Endothelial cell of umbilical vein (primary cell): ENCODE measurements around the gene CACNA1C.

Experiments
- EZH2 ChIP-seq: IDR thresholded peaks from 2 replicates; pipeline ENCODE4 v1.6.1; 2012; ENCODE audit warnings: borderline replicate concordance, low read depth, mild to moderate bottlenecking, moderate library complexity, low read length, inconsistent platforms; ENCODE audit not compliant: severe bottlenecking
- FOS ChIP-seq: IDR thresholded peaks from 2 replicates; pipeline ENCODE4 v1.6.1; 2011; ENCODE audit warnings: mild to moderate bottlenecking, low read length, moderate library complexity, borderline replicate concordance; ENCODE audit not compliant: insufficient read depth
- POLR2A ChIP-seq: IDR thresholded peaks from 2 replicates; pipeline ENCODE4 v1.6.1; 2012; ENCODE audit warnings: low read depth, mild to moderate bottlenecking, control low read depth, low read length
- POLR2AphosphoS5 ChIP-seq: IDR thresholded peaks from 2 replicates; pipeline ENCODE4 v1.6.1; 2012; ENCODE audit warnings: low read depth, mild to moderate bottlenecking, control low read depth, low read length, moderate library complexity; ENCODE audit not compliant: insufficient read depth
- TF ChIP-seq, protein P1 (sequence below), 2 donors: IDR thresholded peaks; 1 replicate in 1 of 2; 2 replicates in 1 of 2; pipeline ENCODE4 v1.5.1; 2011; ENCODE audit warnings: low read length in 2 of 2, mild to moderate bottlenecking in 2 of 2, moderate library complexity in 2 of 2, control low read depth in 1 of 2, inconsistent platforms in 1 of 2, low read depth in 1 of 2; ENCODE audit not compliant: insufficient read depth in 1 of 2; ENCODE audit errors: extremely low read depth in 1 of 2

GRCh38 chr12:2456813-2457186 lies 404.0 kb downstream of the CACNA1C start:
- no peak for TF ChIP-seq POLR2A
- TF ChIP-seq, protein P1, sequence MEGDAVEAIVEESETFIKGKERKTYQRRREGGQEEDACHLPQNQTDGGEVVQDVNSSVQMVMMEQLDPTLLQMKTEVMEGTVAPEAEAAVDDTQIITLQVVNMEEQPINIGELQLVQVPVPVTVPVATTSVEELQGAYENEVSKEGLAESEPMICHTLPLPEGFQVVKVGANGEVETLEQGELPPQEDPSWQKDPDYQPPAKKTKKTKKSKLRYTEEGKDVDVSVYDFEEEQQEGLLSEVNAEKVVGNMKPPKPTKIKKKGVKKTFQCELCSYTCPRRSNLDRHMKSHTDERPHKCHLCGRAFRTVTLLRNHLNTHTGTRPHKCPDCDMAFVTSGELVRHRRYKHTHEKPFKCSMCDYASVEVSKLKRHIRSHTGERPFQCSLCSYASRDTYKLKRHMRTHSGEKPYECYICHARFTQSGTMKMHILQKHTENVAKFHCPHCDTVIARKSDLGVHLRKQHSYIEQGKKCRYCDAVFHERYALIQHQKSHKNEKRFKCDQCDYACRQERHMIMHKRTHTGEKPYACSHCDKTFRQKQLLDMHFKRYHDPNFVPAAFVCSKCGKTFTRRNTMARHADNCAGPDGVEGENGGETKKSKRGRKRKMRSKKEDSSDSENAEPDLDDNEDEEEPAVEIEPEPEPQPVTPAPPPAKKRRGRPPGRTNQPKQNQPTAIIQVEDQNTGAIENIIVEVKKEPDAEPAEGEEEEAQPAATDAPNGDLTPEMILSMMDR (IDR thresholded peaks at IDR 0.05; ENCODE audit: extremely low read depth in 1 of 2, insufficient read depth in 1 of 2, low read depth in 1 of 2, low read length in 2 of 2), result no peak
- no peak for TF ChIP-seq POLR2AphosphoS5
- no peak for TF ChIP-seq EZH2
- TF ChIP-seq FOS, result no peak
